AML-193 (cell line): Measurements from ENCODE around the gene CYB5R4.
"Not testable (repeated sequence)": the region's sequence is repeated elsewhere in the genome, so short reads cannot be mapped to it uniquely, and the experiment has no call there.

ENCODE experiments used
- DNase-seq, 2 experiments: peaks; one replicate each; lab custom pipeline; 2025; lab: John Stamatoyannopoulos, UW

Gene CYB5R4

GRCh38 chr6:83867043-83867442 is 7.6 kb downstream of the CYB5R4 start:
- no peak for DNase-seq

DNA sequence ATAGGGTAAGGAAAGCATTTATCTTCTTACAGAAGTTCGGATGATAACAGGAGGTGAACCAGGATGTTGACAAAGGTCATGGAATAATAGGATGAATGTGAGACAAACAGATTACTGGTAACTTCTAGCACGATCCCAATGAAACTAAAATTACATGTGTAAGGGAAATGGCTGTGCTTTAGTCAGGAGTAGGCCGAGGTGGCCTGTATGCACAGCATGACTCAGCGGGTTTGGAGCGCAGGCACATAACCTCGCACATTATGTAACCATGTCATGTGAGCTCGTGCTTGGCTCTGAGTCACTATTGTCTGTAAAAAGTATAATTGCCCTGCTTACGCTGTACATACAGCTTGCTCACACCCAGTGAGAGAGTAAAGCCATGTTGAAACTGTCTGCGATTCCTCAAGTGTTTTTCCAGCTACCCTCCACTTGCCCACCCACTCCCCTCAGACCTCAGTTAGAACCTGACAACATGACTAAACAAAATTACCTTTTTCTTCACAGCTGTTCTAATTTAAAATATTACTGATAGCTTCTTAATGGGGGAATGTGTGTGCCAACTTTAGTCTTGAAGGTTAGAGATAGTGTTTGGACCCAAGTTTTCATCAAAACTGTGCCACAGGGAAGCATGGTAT is 8.2 kb downstream of the CYB5R4 start:
- DNase-seq, result no peak

- DNase-seq, result no peak
These were observed 9.2 kb downstream of the CYB5R4 start for GRCh38 chr6:83868639-83869038.

- no peak for DNase-seq
These were observed 11.2 kb downstream of the CYB5R4 start for GRCh38 chr6:83870649-83871048.

- DNase-seq, result no peak
These were observed 13.1 kb downstream of the CYB5R4 start for GRCh38 chr6:83872386-83873118.

DNA sequence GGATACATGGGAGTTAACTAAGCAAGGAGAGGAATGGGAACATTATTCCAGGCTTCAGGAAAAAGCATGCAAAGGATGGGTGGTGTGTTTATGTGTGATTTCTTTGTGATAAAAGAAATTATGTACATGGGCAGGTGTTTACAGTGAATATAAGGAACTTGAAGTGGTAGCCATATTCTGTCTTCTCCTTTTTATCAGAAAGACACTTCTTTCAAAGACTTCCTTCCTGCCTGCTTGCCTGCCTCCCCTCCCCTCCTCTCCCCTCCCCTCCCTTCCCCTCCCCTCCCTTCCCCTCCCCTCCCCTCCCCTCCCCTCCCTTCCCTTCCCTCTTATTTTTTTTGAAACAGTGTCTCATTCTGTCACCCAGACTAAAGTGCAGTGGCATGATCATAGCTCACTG is 14.4 kb downstream of the CYB5R4 start:
- peak; percentile 68 to 73 for DNase-seq

GRCh38 chr6:83875843-83876242 is 16.4 kb downstream of the CYB5R4 start:
- no peak for DNase-seq

DNA sequence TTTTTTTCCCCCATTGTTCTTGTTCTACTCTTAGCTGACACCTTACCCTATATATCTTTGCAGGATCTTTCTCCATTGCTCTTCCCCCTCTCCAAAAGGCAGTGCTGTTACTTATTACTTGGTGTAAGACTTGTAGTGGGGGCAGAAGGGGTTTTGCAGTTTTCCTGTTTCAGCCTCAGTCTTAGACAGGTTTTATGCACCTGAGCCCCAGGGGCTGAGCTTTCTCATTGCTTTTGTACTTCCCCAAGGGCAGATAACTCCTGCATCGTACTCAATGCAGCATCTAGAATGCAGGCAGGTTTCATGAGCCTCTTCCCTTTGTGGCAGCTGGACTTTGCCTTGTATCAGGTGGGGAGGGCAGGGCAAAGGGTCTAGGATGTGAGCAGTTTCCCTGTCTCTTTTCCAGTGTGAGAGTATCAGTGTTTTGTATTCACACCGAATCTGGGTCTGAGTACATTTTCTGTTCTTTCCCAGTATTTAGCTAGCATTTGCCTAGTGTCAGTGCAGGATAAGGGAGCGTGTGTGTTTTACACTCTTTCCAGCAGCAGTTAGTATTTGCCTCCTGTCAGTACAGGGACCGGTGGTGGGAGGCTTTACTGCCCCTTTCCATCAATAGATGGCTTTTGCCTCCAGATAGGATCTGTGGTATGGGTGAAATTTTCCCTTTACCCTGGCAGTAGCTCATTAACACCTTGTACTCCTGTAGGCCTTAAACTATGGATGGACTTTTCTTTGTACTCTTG is 19.6 kb downstream of the CYB5R4 start:
- DNase-seq, result no peak

DNA sequence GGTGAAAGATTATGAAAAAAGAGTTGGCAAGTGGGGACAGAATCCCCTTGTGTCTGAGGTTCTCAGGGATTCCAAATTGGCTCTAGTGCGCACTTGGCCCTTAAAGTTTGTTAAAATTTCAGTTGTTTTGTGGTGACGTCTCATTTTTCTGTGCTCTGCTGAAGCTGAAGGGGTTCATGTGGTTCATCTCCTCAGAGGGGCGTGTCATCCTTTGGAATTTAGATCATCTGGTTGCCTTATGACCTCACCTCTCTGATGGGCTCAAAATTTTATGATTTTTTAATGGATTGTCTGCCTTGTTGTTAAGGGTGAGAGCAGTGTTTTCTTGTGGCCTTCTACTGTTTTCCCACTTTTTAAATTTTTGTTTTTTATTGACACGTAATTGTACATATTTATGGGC is 20.3 kb downstream of the CYB5R4 start:
- DNase-seq, result no peak

DNA sequence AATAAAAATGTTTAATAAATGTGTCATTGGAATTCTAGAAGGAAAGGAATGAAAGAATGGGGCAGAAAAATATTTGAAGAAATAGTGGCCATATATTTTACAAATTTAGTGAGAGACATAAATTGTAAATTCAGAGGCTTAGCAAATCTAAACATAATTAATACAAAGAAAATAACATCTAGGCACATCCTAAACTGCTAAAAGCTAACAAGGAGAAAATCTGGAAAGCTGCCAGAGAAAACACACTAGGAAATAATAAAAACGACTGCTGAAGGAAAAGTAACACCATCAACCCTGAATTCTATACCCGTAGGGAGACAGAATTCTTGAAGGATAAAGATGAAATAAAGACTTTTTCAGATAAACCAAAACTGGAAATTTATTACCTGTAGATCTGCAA is 23.8 kb downstream of the CYB5R4 start:
- DNase-seq, result no peak

DNA sequence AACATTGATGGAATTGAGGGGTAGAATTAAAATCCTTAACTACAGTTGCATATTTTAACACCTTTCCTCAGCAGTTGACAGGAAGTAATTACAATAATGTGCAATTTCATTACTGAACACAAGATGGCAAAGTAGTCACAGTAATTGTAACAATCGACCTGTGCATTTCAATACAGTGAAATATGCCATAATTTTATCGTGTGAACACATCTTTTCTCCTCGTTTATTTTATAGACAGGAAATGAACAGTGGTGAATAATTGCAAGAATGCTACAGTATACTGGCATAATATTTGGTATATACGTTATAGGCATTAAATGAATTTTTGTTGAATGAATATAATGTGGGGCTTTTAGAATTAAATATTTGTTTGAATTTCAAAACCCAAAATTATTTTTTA is 25.0 kb downstream of the CYB5R4 start:
- peak; percentile 74 to 86 for DNase-seq

- DNase-seq, result no peak
These were observed 26.5 kb downstream of the CYB5R4 start for GRCh38 chr6:83885984-83886383.

DNA sequence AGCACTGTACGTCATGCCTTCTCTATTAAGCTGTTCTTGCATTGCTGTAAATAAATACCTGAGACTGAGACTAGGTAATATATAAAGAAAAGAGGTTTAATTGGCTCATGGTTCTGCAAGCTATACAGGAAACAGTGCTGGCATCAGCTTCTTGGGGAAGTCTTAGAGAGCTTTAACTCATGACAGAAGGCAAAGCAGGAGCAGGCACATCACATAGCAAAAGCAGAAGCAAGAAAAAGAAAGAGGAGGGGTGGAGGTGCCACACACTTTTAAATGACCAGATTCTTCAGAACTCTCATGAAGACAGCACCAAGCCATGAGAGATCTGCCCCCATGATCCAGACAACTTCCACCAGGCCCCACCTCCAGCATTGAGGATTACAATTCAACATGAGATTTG is 30.1 kb downstream of the CYB5R4 start:
- DNase-seq, result no peak

DNA sequence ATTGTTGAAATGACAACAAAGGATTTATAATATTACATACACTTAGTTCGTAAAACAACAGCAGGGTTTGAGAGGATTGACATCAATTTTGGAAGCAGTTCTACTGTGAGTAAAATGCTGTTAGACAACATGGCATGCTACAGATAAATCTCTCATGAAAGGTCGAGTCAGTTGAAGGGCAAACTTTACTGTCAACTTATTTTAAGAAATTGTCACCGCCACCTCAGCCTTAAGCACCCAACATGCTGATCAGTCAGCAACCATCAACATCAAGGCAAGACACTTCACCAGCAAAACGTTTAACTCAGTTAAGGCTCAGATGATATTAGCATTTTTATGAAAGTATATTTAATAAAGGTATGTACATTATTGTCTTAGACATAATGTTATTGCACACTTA is 31.0 kb downstream of the CYB5R4 start:
- no peak for DNase-seq

DNA sequence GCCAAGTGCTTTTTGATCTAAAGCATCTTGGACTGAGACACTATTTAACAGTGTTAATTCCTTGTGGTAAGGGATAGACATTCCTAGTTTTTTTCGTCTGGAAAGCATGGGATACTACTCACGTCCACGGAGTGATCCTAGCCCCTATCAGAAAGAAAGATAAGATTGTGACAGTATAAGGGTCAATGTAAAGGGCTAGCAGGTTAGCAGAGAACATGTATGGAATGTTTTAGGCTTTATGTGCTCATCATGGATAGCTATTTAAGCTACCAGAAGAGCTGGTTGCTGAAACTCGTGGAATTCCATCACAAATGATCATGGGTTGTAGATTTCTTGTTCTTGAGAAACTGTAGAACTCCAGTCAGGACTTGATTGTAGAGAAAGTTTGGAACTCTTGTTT is 32.1 kb downstream of the CYB5R4 start:
- DNase-seq, result no peak

- no peak for DNase-seq
These were observed 33.5 kb downstream of the CYB5R4 start for GRCh38 chr6:83893024-83893423.

- not testable (repeated sequence) for DNase-seq
These were observed 37.6 kb downstream of the CYB5R4 start for GRCh38 chr6:83897094-83897493.

DNA sequence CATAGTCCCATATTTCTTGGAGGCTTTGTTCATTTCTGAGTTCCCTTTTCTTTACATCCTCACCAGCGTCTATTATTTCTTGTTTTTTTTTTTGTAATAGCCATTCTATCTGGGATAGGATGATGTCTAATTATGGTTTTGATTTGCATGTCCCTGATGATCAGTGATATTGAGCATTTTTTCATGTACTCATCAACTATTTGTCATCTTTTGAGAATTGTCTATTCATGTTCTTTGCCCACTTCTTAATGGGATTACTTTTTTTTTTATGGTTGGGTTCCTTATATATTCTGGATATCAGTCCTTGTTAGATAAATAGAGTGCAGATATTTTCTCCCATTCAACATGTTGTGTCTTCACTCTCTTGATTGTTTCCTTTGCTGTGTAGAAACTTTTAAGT is 42.1 kb downstream of the CYB5R4 start:
- no peak for DNase-seq

DNA sequence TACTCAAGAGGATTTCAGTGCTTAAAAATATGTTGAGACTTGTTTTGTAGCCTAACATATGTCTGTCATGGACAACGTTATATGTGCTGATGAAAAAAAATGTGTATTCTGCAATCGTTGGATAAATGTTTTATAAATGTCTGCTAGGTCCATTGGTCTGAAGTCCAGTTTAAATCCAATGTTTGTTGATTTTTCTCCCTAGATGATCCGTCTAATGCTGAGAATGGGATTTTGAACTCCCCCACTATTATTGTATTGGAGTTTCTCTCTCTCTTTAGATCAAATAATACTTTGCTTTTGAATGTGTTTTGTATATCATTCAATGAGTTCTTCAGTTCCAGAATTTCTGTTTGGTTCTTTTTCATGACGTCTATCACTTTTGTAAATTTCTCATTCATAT is 44.9 kb downstream of the CYB5R4 start:
- no peak for DNase-seq

DNA sequence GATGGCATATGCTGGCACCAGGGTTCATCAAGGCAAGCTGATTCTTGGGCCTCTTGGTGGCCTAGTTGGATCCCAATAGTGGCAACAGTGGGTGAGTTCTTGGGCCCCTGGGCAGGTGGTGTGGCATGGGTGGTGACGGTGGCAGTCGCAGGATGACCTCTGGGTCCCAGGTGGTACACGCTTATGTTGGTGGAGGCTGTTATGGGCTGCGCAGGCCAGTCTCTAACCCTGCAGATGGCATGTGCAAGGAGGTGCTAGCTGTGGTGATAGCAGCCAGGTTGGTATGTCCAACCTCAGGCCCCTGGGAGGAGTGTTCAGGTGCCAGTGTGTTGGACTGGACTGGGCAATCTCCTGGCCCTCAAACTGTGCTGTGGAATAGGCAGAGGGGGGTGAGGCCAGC is 46.2 kb downstream of the CYB5R4 start:
- DNase-seq, result no peak

DNA sequence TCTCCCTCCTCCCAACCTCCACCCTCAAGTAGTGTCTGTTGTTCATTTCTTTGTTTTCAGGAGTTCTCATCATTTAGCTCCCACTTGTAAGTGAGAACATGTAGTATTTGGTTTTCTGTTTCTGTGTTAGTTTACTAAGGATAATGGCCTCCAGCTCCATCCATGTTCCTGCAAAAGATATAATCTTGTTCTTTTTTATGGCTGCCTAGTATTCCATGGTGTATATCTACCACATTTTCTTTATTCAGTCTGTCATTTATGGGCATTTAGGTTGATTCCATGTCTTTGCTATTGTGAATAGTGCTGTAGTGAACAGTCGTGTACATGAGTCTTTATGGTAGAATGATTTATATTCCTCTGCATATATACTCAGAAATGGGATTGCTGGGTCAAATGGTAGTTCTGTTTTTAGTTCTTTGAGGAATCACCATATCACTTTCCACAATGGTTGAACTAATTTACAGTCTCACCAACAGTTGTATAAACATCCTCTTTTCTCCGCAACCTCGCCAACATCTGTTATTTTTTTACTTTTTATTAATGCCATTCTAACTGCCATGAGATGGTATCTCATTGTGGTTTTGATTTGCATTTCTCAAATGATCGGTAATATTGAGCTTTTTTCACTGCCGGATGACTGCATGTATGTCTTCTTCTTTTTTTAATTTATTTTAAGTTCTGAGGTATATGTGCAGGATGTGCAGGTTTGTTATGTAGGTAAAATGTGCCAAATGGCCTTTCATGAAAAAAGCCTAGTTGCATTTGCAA is 48.3 kb downstream of the CYB5R4 start:
- DNase-seq, result not testable (repeated sequence)

DNA sequence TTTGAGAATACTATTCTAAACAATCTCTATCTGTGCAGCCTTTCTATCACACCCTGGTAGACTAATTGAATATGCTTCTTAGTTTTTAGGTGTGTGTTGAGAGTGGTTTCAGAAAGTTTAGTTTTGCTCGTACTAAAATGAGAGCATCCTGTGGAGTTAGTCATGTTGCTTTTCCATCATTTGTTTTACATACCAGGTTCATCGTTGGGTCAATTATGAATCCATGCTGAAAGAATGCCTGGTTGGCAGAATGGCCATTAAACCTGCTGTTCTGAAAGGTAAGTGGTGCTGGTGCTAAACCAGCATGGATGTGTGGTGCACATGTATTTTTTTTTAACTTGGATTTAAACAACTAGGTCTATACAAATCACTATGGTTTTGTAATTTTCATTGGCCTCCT is 49.3 kb downstream of the CYB5R4 start:
- no peak for DNase-seq
